ENCODE measurements around the gene GMDS.

GRCh38 chr6:1988843-1989242 is 256.6 kb downstream of the GMDS start:
- TF ChIP-seq, protein P1, sequence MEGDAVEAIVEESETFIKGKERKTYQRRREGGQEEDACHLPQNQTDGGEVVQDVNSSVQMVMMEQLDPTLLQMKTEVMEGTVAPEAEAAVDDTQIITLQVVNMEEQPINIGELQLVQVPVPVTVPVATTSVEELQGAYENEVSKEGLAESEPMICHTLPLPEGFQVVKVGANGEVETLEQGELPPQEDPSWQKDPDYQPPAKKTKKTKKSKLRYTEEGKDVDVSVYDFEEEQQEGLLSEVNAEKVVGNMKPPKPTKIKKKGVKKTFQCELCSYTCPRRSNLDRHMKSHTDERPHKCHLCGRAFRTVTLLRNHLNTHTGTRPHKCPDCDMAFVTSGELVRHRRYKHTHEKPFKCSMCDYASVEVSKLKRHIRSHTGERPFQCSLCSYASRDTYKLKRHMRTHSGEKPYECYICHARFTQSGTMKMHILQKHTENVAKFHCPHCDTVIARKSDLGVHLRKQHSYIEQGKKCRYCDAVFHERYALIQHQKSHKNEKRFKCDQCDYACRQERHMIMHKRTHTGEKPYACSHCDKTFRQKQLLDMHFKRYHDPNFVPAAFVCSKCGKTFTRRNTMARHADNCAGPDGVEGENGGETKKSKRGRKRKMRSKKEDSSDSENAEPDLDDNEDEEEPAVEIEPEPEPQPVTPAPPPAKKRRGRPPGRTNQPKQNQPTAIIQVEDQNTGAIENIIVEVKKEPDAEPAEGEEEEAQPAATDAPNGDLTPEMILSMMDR (IDR thresholded peaks at IDR 0.05): no peak
- TF ChIP-seq POLR2A (IDR thresholded peaks at IDR 0.05) (no peak), EP300 (IDR thresholded peaks at IDR 0.05) (no peak)

Measured in ovary (tissue), 3 donors.